Fibroblast of villous mesenchyme (primary cell): ENCODE data around the gene IFIT2. TPM values are rescaled to one million over a fixed set of nuclear protein-coding genes. Genes with fewer than 3 reads are reported as not detected.
"Not testable (repeated sequence)": the region's sequence is repeated elsewhere in the genome, so short reads cannot be mapped to it uniquely, and the experiment has no call there.

Source experiments
- DNase-seq: peaks from one replicate; pipeline ENCODE4 v3.0.0-alpha.2; 2010; ENCODE audit warnings: low read depth
- H3K4me3 ChIP-seq: 2 replicates; pipeline ENCODE4 v1.5.1; 2011; ENCODE audit warnings: low read depth, mild to moderate bottlenecking, low read length
- CTCF ChIP-seq: IDR thresholded peaks from 2 replicates; pipeline ENCODE4 v1.5.1; 2012; ENCODE audit warnings: low read depth, mild to moderate bottlenecking, low read length; ENCODE audit not compliant: insufficient read depth
- total RNA-seq: library from RNA; depleted of rRNA; stranded (reverse); fragments of >200 nt; gene quantifications from 2 replicates; pipeline ENCODE4 v1.2.3, GENCODE V29; 2012

Gene IFIT2
- total RNA-seq, 1 donor: 22.9 TPM

- DNase-seq: no peak
- no peak for TF ChIP-seq CTCF
Measured at GRCh38 chr10:89348481-89348880, 46.6 kb downstream of the IFIT2 start.

DNA sequence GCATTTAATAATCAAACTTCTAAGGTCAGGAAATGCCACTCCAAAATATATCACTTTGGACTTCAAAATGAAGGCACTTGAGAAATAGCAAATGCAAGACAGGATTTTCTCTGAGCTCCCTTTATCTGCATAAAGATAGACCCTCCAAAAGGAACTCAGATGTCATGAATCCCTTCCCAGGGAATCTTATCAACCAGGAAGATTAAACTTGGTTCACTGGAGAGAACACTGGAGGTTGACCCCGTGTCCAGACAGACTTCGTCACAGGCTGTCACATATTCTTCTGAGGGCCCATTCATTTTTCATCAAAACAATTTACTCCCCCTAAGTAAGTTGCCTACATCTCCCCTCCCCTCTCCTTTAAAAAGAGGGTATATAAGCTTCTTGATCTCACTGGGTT, 47.1 kb downstream of the IFIT2 start:
- TF ChIP-seq CTCF: no peak
- no peak overlapping the region for H3K4me3 ChIP-seq
- no peak for DNase-seq

More at GRCh38 chr10:89348481-89348880, 46.6 kb downstream of the IFIT2 start:
- H3K4me3 ChIP-seq: no peak overlapping the region

GRCh38 chr10:89350631-89351315, 48.9 kb downstream of the IFIT2 start:
- H3K4me3 ChIP-seq: not testable (repeated sequence)
- peak; percentile 67 for DNase-seq

DNA sequence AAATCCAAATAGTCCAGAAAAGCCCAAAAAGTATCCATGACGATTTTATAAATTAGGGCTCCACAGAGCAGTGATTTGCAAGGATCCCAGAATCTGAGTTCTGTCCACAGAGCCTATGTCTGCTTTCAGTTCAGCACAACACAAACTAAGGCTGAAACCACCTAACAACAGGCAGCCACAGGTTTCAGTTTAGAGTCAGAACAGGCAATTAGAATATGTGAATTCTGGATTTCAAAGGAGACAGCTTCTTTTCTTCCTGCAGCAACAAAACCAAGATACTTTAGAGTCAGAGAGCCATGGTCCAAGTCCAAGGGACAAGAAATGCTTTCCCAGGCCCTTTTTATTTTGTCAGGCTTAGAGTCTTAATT, 49.5 kb downstream of the IFIT2 start:
- peak overlapping the region; percentile 12 for H3K4me3 ChIP-seq

DNA sequence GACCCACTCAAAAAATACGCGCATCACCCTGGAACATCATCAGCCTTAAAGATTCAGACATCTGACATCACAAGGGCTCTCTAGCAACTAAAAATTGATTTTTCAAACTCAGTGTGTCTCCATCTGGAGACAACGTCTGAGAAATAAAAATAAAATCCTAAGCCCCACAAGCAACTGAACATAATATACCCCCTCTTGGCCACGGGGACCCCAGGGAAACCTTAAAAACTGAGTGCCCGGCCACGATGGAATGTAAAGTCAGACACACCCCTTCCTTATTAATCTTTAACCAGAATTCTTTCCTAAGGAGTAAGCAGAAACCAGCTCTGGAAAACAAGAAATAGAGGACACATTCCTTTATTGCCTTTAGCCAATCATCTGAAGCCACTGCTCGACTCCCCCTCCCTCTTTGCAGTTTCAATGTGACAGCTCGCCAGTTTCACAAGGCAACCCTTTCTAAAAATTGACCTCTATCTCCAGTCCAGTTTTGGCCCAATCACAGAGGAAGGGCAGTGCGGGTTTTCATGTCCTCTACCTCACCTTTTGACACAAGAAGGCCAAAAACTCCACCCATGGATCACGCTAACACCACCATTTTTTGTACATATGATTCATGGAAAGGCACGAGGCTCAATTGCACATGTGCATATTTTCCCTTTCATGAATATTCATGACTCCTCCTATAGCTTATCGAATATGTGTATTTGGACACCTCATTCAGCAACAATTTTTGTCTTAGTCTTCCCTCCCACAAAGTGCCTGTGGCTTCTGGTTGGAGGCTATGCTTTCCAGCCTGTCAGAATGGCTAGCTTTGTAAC, 50.1 kb downstream of the IFIT2 start:
- DNase-seq: peak; percentile 96
- H3K4me3 ChIP-seq: peak overlapping the region; percentile 13
- TF ChIP-seq CTCF: no peak

More for the DNA sequence above, 49.5 kb downstream of the IFIT2 start:
- DNase-seq: peak; percentile 64
- TF ChIP-seq CTCF: no peak

- TF ChIP-seq CTCF: no peak
- no peak for DNase-seq
- no peak overlapping the region for H3K4me3 ChIP-seq
Measured at GRCh38 chr10:89352802-89353201, 51.0 kb downstream of the IFIT2 start.

DNA sequence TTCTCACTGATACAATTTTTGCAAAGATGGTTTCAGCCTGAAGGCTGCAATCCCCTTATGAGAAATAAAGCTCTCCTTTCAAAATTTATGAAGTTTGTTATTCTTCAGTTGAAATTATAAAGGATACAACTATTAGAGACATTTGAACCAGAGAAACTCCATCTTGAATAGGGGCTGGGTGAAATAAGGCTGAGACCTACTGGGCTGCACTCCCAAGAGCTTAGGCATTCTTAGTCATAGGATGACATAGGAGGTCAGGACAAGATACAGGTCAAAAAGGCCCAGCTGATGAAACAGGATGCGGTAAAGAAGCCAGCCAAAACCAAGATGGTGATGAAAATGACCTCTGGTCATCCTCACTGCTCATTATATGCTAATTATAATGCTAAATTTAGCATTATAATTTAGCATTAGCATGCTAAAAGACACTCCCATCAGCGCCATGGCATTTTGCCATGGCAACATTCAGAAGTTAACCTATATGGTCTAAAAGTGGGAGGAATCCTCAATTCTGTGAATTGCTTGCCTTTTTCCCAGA, 53.6 kb downstream of the IFIT2 start:
- TF ChIP-seq CTCF: no peak
- no peak overlapping the region for H3K4me3 ChIP-seq
- DNase-seq: peak; percentile 77
